H9 (cell line): Measurements from ENCODE around the gene STT3A. TPM values are rescaled to one million over a fixed set of nuclear protein-coding genes. Genes with fewer than 3 reads are reported as not detected.

Experiments
- DNase-seq: peaks from one replicate; pipeline ENCODE4 v3.0.0-alpha.2; 2017
- H2AFZ ChIP-seq: one replicate; pipeline ENCODE4 v1.6.1; 2013; ENCODE audit warnings: mild to moderate bottlenecking, low read length, control low read depth, moderate library complexity
- H2AK5ac ChIP-seq: 2 replicates; pipeline ENCODE4 v1.6.1; 2013; ENCODE audit warnings: low read length, control low read depth, mixed read lengths; ENCODE audit not compliant: insufficient read length
- H2BK120ac ChIP-seq: one replicate; pipeline ENCODE4 v1.6.1; 2013; ENCODE audit warnings: low read depth, mild to moderate bottlenecking, low read length, control low read depth, inconsistent platforms; ENCODE audit not compliant: poor library complexity, severe bottlenecking
- H2BK12ac ChIP-seq: 2 replicates; pipeline ENCODE4 v1.6.1; 2013; ENCODE audit warnings: low read length, control low read depth, mixed read lengths, low read depth; ENCODE audit not compliant: insufficient read length
- H2BK15ac ChIP-seq: 2 replicates; pipeline ENCODE4 v1.6.1; 2013; ENCODE audit warnings: low read depth, low read length, control low read depth
- H2BK20ac ChIP-seq: one replicate; pipeline ENCODE4 v1.6.1; 2013; ENCODE audit warnings: low read depth, mild to moderate bottlenecking, low read length, control low read depth, inconsistent platforms; ENCODE audit not compliant: poor library complexity, severe bottlenecking
- H2BK5ac ChIP-seq: 2 replicates; pipeline ENCODE4 v1.6.1; 2013; ENCODE audit warnings: low read length, control low read depth, mixed read lengths; ENCODE audit not compliant: insufficient read length
- H3K14ac ChIP-seq: 2 replicates; pipeline ENCODE4 v1.6.1; 2013; ENCODE audit warnings: low read length, control low read depth; ENCODE audit not compliant: insufficient read depth
- H3K18ac ChIP-seq: 2 replicates; pipeline ENCODE4 v1.6.1; 2013; ENCODE audit warnings: low read depth, mild to moderate bottlenecking, mixed read lengths, low read length, control low read depth; ENCODE audit not compliant: insufficient read length
- H3K23ac ChIP-seq: 2 replicates; pipeline ENCODE4 v1.6.1; 2013; ENCODE audit warnings: low read length, control low read depth, mixed read lengths, low read depth; ENCODE audit not compliant: insufficient read length
- H3K23me2 ChIP-seq: 2 replicates; pipeline ENCODE4 v1.6.1; 2013; ENCODE audit warnings: low read depth, mild to moderate bottlenecking, mixed read lengths, low read length, control low read depth; ENCODE audit not compliant: insufficient read length, poor library complexity, severe bottlenecking
- H3K27ac ChIP-seq: 2 replicates; pipeline ENCODE4 v1.5.1; 2013; ENCODE audit warnings: low read length, control low read depth, mixed read lengths, low read depth; ENCODE audit not compliant: insufficient read length
- H3K27me3 ChIP-seq: 2 replicates; pipeline ENCODE4 v1.6.1; 2013; ENCODE audit warnings: low read length, control low read depth, inconsistent platforms; ENCODE audit not compliant: insufficient read depth
- H3K4ac ChIP-seq: 2 replicates; pipeline ENCODE4 v1.6.1; 2013; ENCODE audit warnings: low read depth, mild to moderate bottlenecking, control low read depth, inconsistent platforms, low read length, moderate library complexity
- H3K4me1 ChIP-seq: 2 replicates; pipeline ENCODE4 v1.6.1; 2013; ENCODE audit warnings: low read length, control low read depth, inconsistent platforms; ENCODE audit not compliant: insufficient read depth
- H3K4me2 ChIP-seq: 2 replicates; pipeline ENCODE4 v1.6.1; 2013; ENCODE audit warnings: low read length, control low read depth, mixed read lengths; ENCODE audit not compliant: insufficient read length, insufficient read depth
- H3K56ac ChIP-seq: 2 replicates; pipeline ENCODE4 v1.6.1; 2013; ENCODE audit warnings: low read depth, mild to moderate bottlenecking, mixed read lengths, low read length, control low read depth; ENCODE audit not compliant: insufficient read length
- H3K79me1 ChIP-seq: 2 replicates; pipeline ENCODE4 v1.6.1; 2013; ENCODE audit warnings: low read depth, mild to moderate bottlenecking, moderate library complexity, low read length, control low read depth, inconsistent platforms; ENCODE audit not compliant: insufficient read depth, poor library complexity, severe bottlenecking
- H3K79me2 ChIP-seq: 2 replicates; pipeline ENCODE4 v1.6.1; 2013; ENCODE audit warnings: low read length, control low read depth, inconsistent platforms; ENCODE audit not compliant: insufficient read depth
- H3K9ac ChIP-seq: 2 replicates; pipeline ENCODE4 v1.6.1; 2013; ENCODE audit warnings: low read length, control low read depth, mixed read lengths; ENCODE audit not compliant: insufficient read length; ENCODE audit errors: extremely low read depth
- H3K9me3 ChIP-seq: one replicate; pipeline ENCODE4 v1.6.1; 2013; ENCODE audit warnings: low read depth, low read length, inconsistent platforms; ENCODE audit not compliant: control insufficient read depth
- H3T11ph ChIP-seq: one replicate; pipeline ENCODE4 v1.6.1; 2013; ENCODE audit warnings: mild to moderate bottlenecking, low read length, control low read depth, inconsistent platforms
- H4K20me1 ChIP-seq: one replicate; pipeline ENCODE4 v1.6.1; 2013; ENCODE audit not compliant: control insufficient read depth, insufficient read length, insufficient read depth
- H4K5ac ChIP-seq: 2 replicates; pipeline ENCODE4 v1.6.1; 2013; ENCODE audit warnings: low read depth, mild to moderate bottlenecking, mixed read lengths, low read length, control low read depth; ENCODE audit not compliant: insufficient read length
- H4K8ac ChIP-seq: replicated peaks from 2 replicates; pipeline ENCODE4 v1.6.1; 2013; ENCODE audit warnings: low read length, control low read depth, mixed read lengths, low read depth; ENCODE audit not compliant: insufficient read length
- H4K91ac ChIP-seq: 2 replicates; pipeline ENCODE4 v1.6.1; 2013; ENCODE audit warnings: low read depth, mild to moderate bottlenecking, moderate library complexity, mixed read lengths, low read length, control low read depth; ENCODE audit not compliant: insufficient read length
- H3K27ac Mint-ChIP-seq, 3 experiments: 2 replicates in 2 of 3; 3 replicates in 1 of 3; pipeline ENCODE4 v1.8.0; 2020 to 2021; ENCODE audit warnings: mixed read lengths in 3 of 3, mild to moderate bottlenecking in 1 of 3, moderate library complexity in 1 of 3
- H3K27me3 Mint-ChIP-seq: 2 replicates; pipeline ENCODE4 v1.8.0; 2021; ENCODE audit warnings: low read depth, mild to moderate bottlenecking, moderate library complexity, mixed read lengths
- H3K36me3 Mint-ChIP-seq, 3 experiments: 2 replicates in 2 of 3; 3 replicates in 1 of 3; pipeline ENCODE4 v1.8.0; 2020 to 2021; ENCODE audit warnings: low read depth in 3 of 3, mixed read lengths in 3 of 3; ENCODE audit not compliant: insufficient read depth in 1 of 3
- H3K4me1 Mint-ChIP-seq, 2 experiments: 2 replicates each; pipeline ENCODE4 v1.8.0; 2020; ENCODE audit warnings: mixed read lengths in 2 of 2
- H3K4me3 Mint-ChIP-seq, 2 experiments: 2 replicates in 1 of 2; 3 replicates in 1 of 2; pipeline ENCODE4 v1.8.0; 2020 to 2021; ENCODE audit warnings: mild to moderate bottlenecking in 2 of 2, mixed read lengths in 2 of 2, moderate library complexity in 1 of 2
- H3K9me3 Mint-ChIP-seq, 2 experiments: 2 replicates in 1 of 2; 3 replicates in 1 of 2; pipeline ENCODE4 v1.8.0; 2020; ENCODE audit warnings: mild to moderate bottlenecking in 2 of 2, mixed read lengths in 2 of 2, moderate library complexity in 1 of 2
- WGBS: extraction: QIAGEN DNeasy Blood & Tissue Kit; methylation state at CpG from one replicate; pipeline ENCODE4 v1.1.7; 2013; ENCODE audit warnings: missing lambda C conversion rate, low lambda C conversion rate, mixed read lengths; ENCODE audit not compliant: insufficient read length; ENCODE audit errors: extremely low coverage; 5-methylcytosine and 5-hydroxymethylcytosine counted together
- total RNA-seq: library from RNA; stranded (reverse); gene quantifications from 2 replicates; pipeline ENCODE4 v1.2.1, GENCODE V29; 2021
- TF ChIP-seq, protein P1 (sequence below): fragments of 200-600 bp; sonication (generic); conservative IDR thresholded peaks from 3 replicates; pipeline ENCODE4 v1.8.0; 2021; ENCODE audit warnings: antibody characterized with exemption, mild to moderate bottlenecking

Gene STT3A
- total RNA-seq, 1 experiment from 2014 or later = 128 TPM

DNA sequence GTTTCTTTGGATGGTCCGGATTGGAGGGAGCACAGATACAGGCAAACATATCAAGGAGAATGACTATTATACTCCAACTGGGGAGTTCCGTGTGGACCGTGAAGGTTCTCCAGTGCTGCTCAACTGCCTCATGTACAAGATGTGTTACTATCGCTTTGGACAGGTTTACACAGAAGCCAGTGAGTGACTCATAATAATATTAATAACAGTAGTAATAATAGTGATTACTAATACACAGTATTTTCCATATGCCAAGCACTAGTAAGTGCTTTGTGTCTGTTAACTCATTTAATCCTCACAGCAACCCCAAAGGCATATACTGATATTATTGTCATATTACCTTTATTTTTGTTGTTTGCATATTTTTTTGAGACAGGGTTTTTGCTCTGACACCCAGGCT is 25.7 kb downstream of the STT3A start:
- Mint-ChIP-seq H3K27me3 (no peaks in the 10 kb centered on the region), H3K4me1 (no peaks in the 10 kb centered on the region; a peak in 1 of 4 replicates), H3K27ac (no peak overlapping the region), H3K9me3 (no peaks in the 10 kb centered on the region), H3K4me3 (no peak overlapping the region), H3K36me3 (peaks cover 28 to 84% (median 70%) of the 10 kb centered on the region in 3 experiments; a peak in 6 of 7 replicates)
- Histone ChIP-seq H3K27ac (no peak overlapping the region), H2BK12ac (no peak overlapping the region), H3K23me2 (no peaks in the 10 kb centered on the region), H3K56ac (no peak overlapping the region), H2BK15ac (no peak overlapping the region), H2BK5ac (no peak overlapping the region), H3T11ph (no peak overlapping the region), H3K4me1 (no peaks in the 10 kb centered on the region), H3K79me1 (no peaks in the 10 kb centered on the region), H3K23ac (no peak overlapping the region), H3K14ac (no peak overlapping the region), H2AFZ (no peak overlapping the region), H4K91ac (no peak overlapping the region), H3K79me2 (no peaks in the 10 kb centered on the region), H2AK5ac (no peak overlapping the region), H2BK20ac (no peak overlapping the region), H3K9ac (no peak overlapping the region), H3K18ac (no peak overlapping the region), H3K9me3 (no peaks in the 10 kb centered on the region), H4K20me1 (no peaks in the 10 kb centered on the region), H2BK120ac (no peak overlapping the region), H4K8ac (no peak overlapping the region), H3K27me3 (no peaks in the 10 kb centered on the region), H3K4me2 (no peak overlapping the region), H4K5ac (no peak overlapping the region), H3K4ac (no peak overlapping the region)
- TF ChIP-seq, protein P1, sequence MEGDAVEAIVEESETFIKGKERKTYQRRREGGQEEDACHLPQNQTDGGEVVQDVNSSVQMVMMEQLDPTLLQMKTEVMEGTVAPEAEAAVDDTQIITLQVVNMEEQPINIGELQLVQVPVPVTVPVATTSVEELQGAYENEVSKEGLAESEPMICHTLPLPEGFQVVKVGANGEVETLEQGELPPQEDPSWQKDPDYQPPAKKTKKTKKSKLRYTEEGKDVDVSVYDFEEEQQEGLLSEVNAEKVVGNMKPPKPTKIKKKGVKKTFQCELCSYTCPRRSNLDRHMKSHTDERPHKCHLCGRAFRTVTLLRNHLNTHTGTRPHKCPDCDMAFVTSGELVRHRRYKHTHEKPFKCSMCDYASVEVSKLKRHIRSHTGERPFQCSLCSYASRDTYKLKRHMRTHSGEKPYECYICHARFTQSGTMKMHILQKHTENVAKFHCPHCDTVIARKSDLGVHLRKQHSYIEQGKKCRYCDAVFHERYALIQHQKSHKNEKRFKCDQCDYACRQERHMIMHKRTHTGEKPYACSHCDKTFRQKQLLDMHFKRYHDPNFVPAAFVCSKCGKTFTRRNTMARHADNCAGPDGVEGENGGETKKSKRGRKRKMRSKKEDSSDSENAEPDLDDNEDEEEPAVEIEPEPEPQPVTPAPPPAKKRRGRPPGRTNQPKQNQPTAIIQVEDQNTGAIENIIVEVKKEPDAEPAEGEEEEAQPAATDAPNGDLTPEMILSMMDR = no peak
- no CpG with 5 or more reads among the region's 4 CpGs for WGBS
- DNase-seq = no peak
